Measurements from ENCODE around the gene FBN1.

DNA sequence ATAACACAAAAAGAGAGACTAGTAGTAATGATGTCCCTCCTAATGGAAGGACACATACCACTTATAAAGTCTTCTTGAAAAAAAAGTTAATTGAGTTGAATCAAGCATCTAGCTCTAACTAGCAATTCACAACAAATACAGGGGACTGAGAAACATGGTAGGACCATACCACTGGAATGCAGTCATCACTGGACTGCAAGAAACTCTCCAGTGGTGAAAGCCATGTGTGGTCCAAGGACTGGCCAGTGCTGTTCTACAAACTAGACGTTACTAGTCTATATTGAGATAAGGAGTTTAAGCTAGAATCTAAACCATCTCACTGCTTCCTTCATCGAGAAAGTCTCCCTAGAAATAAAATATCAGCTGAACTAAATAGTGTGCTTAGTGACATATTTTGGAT is 16.7 kb downstream of the FBN1 start:
- TF ChIP-seq, protein P1, sequence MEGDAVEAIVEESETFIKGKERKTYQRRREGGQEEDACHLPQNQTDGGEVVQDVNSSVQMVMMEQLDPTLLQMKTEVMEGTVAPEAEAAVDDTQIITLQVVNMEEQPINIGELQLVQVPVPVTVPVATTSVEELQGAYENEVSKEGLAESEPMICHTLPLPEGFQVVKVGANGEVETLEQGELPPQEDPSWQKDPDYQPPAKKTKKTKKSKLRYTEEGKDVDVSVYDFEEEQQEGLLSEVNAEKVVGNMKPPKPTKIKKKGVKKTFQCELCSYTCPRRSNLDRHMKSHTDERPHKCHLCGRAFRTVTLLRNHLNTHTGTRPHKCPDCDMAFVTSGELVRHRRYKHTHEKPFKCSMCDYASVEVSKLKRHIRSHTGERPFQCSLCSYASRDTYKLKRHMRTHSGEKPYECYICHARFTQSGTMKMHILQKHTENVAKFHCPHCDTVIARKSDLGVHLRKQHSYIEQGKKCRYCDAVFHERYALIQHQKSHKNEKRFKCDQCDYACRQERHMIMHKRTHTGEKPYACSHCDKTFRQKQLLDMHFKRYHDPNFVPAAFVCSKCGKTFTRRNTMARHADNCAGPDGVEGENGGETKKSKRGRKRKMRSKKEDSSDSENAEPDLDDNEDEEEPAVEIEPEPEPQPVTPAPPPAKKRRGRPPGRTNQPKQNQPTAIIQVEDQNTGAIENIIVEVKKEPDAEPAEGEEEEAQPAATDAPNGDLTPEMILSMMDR (IDR thresholded peaks at IDR 0.05): no peak
- no peak for TF ChIP-seq EP300 (IDR thresholded peaks at IDR 0.05)
- no peak for TF ChIP-seq POLR2A (IDR thresholded peaks at IDR 0.05)
- no peak for TF ChIP-seq POLR2AphosphoS5 (IDR thresholded peaks at IDR 0.05)
